Liver (tissue), 9 donors: ENCODE results near the gene SPTAN1. TPM values are rescaled to one million over a fixed set of nuclear protein-coding genes. Genes with fewer than 3 reads are reported as not detected.
A peak's percentile ranks its signal among the peaks of the same experiment; 100 is the strongest.

Experiments used
- DNase-seq: peaks from one replicate; pipeline ENCODE4 v3.0.0-alpha.2; 2017; ENCODE audit warnings: low spot score
- H3K27ac ChIP-seq, 2 donors: one replicate each; pipeline ENCODE4 v1.7.0; 2013; ENCODE audit warnings: inconsistent platforms in 2 of 2, low read length in 2 of 2, control low read depth in 1 of 2, low read depth in 1 of 2, mild to moderate bottlenecking in 1 of 2
- H3K27me3 ChIP-seq, 4 donors: one replicate each; pipeline versions ENCODE4 v1.6.1 to v1.7.0; 2013; ENCODE audit warnings: low read length in 3 of 4, inconsistent platforms in 1 of 4, mild to moderate bottlenecking in 1 of 4, moderate library complexity in 1 of 4; ENCODE audit not compliant: control insufficient read depth in 4 of 4, insufficient read depth in 4 of 4
- H3K36me3 ChIP-seq, 4 donors: one replicate each; pipeline versions ENCODE4 v1.6.1 to v1.7.0; 2013; ENCODE audit warnings: low read length in 3 of 4, mild to moderate bottlenecking in 3 of 4, low read depth in 1 of 4, moderate library complexity in 1 of 4; ENCODE audit not compliant: control insufficient read depth in 4 of 4, insufficient read depth in 3 of 4
- H3K4me1 ChIP-seq, 4 donors: one replicate each; pipeline versions ENCODE4 v1.6.1 to v1.7.0; 2013; ENCODE audit warnings: low read length in 3 of 4, mild to moderate bottlenecking in 3 of 4, moderate library complexity in 1 of 4; ENCODE audit not compliant: control insufficient read depth in 4 of 4, insufficient read depth in 4 of 4
- H3K4me3 ChIP-seq, 3 donors: one replicate each; pipeline versions ENCODE4 v1.6.1 to v1.7.0; 2013; ENCODE audit warnings: low read length in 3 of 3, control low read depth in 1 of 3, low read depth in 1 of 3, mild to moderate bottlenecking in 1 of 3
- H3K9ac ChIP-seq, 2 donors: one replicate each; pipeline ENCODE4 v1.7.0; 2013; ENCODE audit warnings: low read length in 2 of 2, mild to moderate bottlenecking in 2 of 2, moderate library complexity in 2 of 2, control low read depth in 1 of 2, low read depth in 1 of 2
- H3K9me3 ChIP-seq, 4 donors: one replicate each; pipeline versions ENCODE4 v1.6.1 to v1.7.0; 2013; ENCODE audit warnings: low read length in 3 of 4; ENCODE audit not compliant: control insufficient read depth in 4 of 4
- ATF3 ChIP-seq: IDR thresholded peaks from 2 replicates; pipeline ENCODE4 v1.6.1; 2016; ENCODE audit warnings: antibody characterized with exemption
- CTCF ChIP-seq: fragments of 150-350 bp; IDR thresholded peaks from 2 replicates; pipeline ENCODE4 v1.5.1; 2017; ENCODE audit warnings: improper control_type of control experiment, low read depth, low read length; ENCODE audit not compliant: missing input control
- EGR1 ChIP-seq, 2 donors: IDR thresholded peaks; 2 replicates each; pipeline ENCODE4 v1.6.1; 2016 to 2018; ENCODE audit warnings: antibody characterized with exemption in 2 of 2, low read depth in 2 of 2
- FOXA1 ChIP-seq: IDR thresholded peaks from 2 replicates; pipeline ENCODE4 v1.6.1; 2016; ENCODE audit warnings: antibody characterized with exemption
- FOXA2 ChIP-seq: IDR thresholded peaks from 2 replicates; pipeline ENCODE4 v1.6.1; 2016; ENCODE audit warnings: antibody characterized with exemption
- GABPA ChIP-seq, 2 donors: IDR thresholded peaks in 1 of 2; conservative IDR thresholded peaks in 1 of 2; 2 replicates each; pipeline ENCODE4 v1.6.1; 2016; ENCODE audit warnings: antibody characterized with exemption in 2 of 2, mild to moderate bottlenecking in 1 of 2, moderate library complexity in 1 of 2
- HNF4A ChIP-seq, 2 donors: conservative IDR thresholded peaks; 2 replicates each; pipeline ENCODE4 v1.6.1; 2016; ENCODE audit warnings: antibody characterized with exemption in 2 of 2, mild to moderate bottlenecking in 2 of 2
- HNF4G ChIP-seq: IDR thresholded peaks from 2 replicates; pipeline ENCODE4 v1.6.1; 2016; ENCODE audit warnings: antibody characterized with exemption
- JUND ChIP-seq, 2 donors: IDR thresholded peaks; 2 replicates each; pipeline ENCODE4 v1.6.1; 2016; ENCODE audit warnings: antibody characterized with exemption in 2 of 2
- MAX ChIP-seq: IDR thresholded peaks from 2 replicates; pipeline ENCODE4 v1.6.1; 2016; ENCODE audit warnings: antibody characterized with exemption
- NR2F2 ChIP-seq: IDR thresholded peaks from 2 replicates; pipeline ENCODE4 v1.6.1; 2016; ENCODE audit warnings: antibody characterized with exemption
- RAD21 ChIP-seq, 2 donors: IDR thresholded peaks; 2 replicates each; pipeline ENCODE4 v1.6.1; 2016; ENCODE audit warnings: antibody characterized with exemption in 2 of 2, mild to moderate bottlenecking in 2 of 2
- REST ChIP-seq: IDR thresholded peaks from 2 replicates; pipeline ENCODE4 v1.6.1; 2016; ENCODE audit warnings: antibody characterized with exemption, mild to moderate bottlenecking
- RXRA ChIP-seq, 2 donors: IDR thresholded peaks; 2 replicates each; pipeline ENCODE4 v1.6.1; 2017 to 2018; ENCODE audit warnings: antibody characterized with exemption in 2 of 2, mild to moderate bottlenecking in 1 of 2
- SP1 ChIP-seq: IDR thresholded peaks from 2 replicates; pipeline ENCODE4 v1.6.1; 2018; ENCODE audit warnings: antibody characterized with exemption, mild to moderate bottlenecking
- TAF1 ChIP-seq: conservative IDR thresholded peaks from 2 replicates; pipeline ENCODE4 v1.6.1; 2016; ENCODE audit warnings: antibody characterized with exemption, mild to moderate bottlenecking
- YY1 ChIP-seq: IDR thresholded peaks from 2 replicates; pipeline ENCODE4 v1.6.1; 2016; ENCODE audit warnings: antibody characterized with exemption, mild to moderate bottlenecking
- ZBTB33 ChIP-seq: IDR thresholded peaks from 2 replicates; pipeline ENCODE4 v1.6.1; 2016; ENCODE audit warnings: antibody characterized with exemption
- whole genome bisulfite sequencing: extraction: QIAGEN DNeasy Blood & Tissue Kit; methylation state at CpG from one replicate; pipeline ENCODE4 v1.1.7; 2013; 5-methylcytosine and 5-hydroxymethylcytosine counted together
- polyA plus RNA-seq, 2 donors: library from polyadenylated mRNA; stranded (reverse) in 1 of 2; unstranded in 1 of 2; fragments of 200-250 nt in 1 of 2; fragments of >200 nt in 1 of 2; fragmentation: Nextera tagmentation in 1 of 2; extraction: Ambion mirVana in 1 of 2; gene quantifications; one replicate each; pipeline versions ENCODE4 v1.2.1 to v1.2.3, GENCODE V29; 2013 to 2015
- total RNA-seq, 2 donors: library from RNA; depleted of rRNA; stranded (reverse); fragments of >200 nt; gene quantifications; one replicate each; pipeline ENCODE4 v1.2.3, GENCODE V29; 2014
- donor health status: healthy.
- donor health status: healthy.
- donor health status: healthy.
- donor health status: healthy.
- donor health status: healthy.

SPTAN1 gene
- total and polyA plus RNA-seq, 4 donors: 31.3 to 86.5 (median 60.4) TPM

- H3K36me3 ChIP-seq: peaks cover 13 to 58% (median 35%) of the 10 kb centered on the region in 4 donors
- no peak overlapping the region for H3K4me3 ChIP-seq
- no peaks in the 10 kb centered on the region for H3K9me3 ChIP-seq
- no peak for DNase-seq
- peaks cover 5 to 25% (median 11%) of the 10 kb centered on the region in 4 donors for H3K4me1 ChIP-seq
- H3K9ac ChIP-seq: no peak overlapping the region
- TF ChIP-seq REST: no peak
- TF ChIP-seq HNF4G: no peak
- TF ChIP-seq FOXA2: no peak
- TF ChIP-seq ATF3: no peak
- no peak for TF ChIP-seq CTCF
- TF ChIP-seq SP1: no peak
- no peak for TF ChIP-seq MAX
- no peak for TF ChIP-seq HNF4A (conservative IDR thresholded peaks at IDR 0.05)
- TF ChIP-seq JUND (IDR thresholded peaks at IDR 0.05): no peak
- no peak for TF ChIP-seq YY1
- TF ChIP-seq TAF1: no peak
- TF ChIP-seq NR2F2: no peak
- TF ChIP-seq FOXA1: no peak
- no peak for TF ChIP-seq RAD21 (IDR thresholded peaks at IDR 0.05)
- H3K27ac ChIP-seq: no peak overlapping the region
- 89% methylated on average over 16 of the region's 16 CpGs for WGBS
- no peaks in the 10 kb centered on the region for H3K27me3 ChIP-seq
Observed at GRCh38 chr9:128626181-128626580, 73.8 kb downstream of the SPTAN1 start.

- no peak for DNase-seq
- no peak for TF ChIP-seq GABPA (IDR thresholded peaks at IDR 0.05 in 1 of 2, conservative IDR thresholded peaks at IDR 0.05 in 1 of 2)
- no peak for TF ChIP-seq EGR1 (IDR thresholded peaks at IDR 0.05; ENCODE audit: low read depth in 2 of 2)
- no peak for TF ChIP-seq ATF3
- TF ChIP-seq RXRA (IDR thresholded peaks at IDR 0.05): no peak
- TF ChIP-seq FOXA1: no peak
- TF ChIP-seq CTCF: no peak
- no peak for TF ChIP-seq ZBTB33
- no peak for TF ChIP-seq NR2F2
- TF ChIP-seq RAD21 (IDR thresholded peaks at IDR 0.05): no peak
- no peak for TF ChIP-seq FOXA2
Observed at GRCh38 chr9:128627127-128627715, 74.8 kb downstream of the SPTAN1 start.

More at GRCh38 chr9:128627127-128627715, 74.8 kb downstream of the SPTAN1 start:
- no peak overlapping the region for H3K9ac ChIP-seq
- 95% methylated on average over 15 of the region's 15 CpGs for WGBS
- peaks cover 5 to 25% (median 11%) of the 10 kb centered on the region in 4 donors for H3K4me1 ChIP-seq
- no peak overlapping the region for H3K4me3 ChIP-seq
- H3K27ac ChIP-seq: peak overlapping the region in 1 of 2 donors; percentile 44
- no peaks in the 10 kb centered on the region for H3K27me3 ChIP-seq
- peaks cover 17 to 55% (median 35%) of the 10 kb centered on the region in 4 donors for H3K36me3 ChIP-seq
- no peaks in the 10 kb centered on the region for H3K9me3 ChIP-seq
